GM18511 (cell line): Measurements from ENCODE around the gene VBP1.
"Not testable (repeated sequence)": the region's sequence is repeated elsewhere in the genome, so short reads cannot be mapped to it uniquely, and the experiment has no call there.

Source experiments
- ATAC-seq: cut with Tn5 transposase; IDR thresholded peaks from one replicate; pipeline ENCODE4 v1.9.1; 2021; ENCODE audit warnings: mild to moderate bottlenecking, moderate library complexity; ENCODE audit not compliant: unreplicated experiment

VBP1 gene

GRCh38 chrX:155216179-155216939, at the start of gene VBP1:
VBP1 (plus strand) TSS chrX:155216460; CDS start chrX:155216483, 23 bp downstream.
- ATAC-seq, result peak; percentile 95

- ATAC-seq, result no peak
These were observed 46.4 kb upstream of the VBP1 start for GRCh38 chrX:155169881-155170280.

- ATAC-seq, result no peak
These were observed 36.8 kb upstream of the VBP1 start for GRCh38 chrX:155179346-155179997.

GRCh38 chrX:155188786-155189185, 27.5 kb upstream of the VBP1 start:
- ATAC-seq, result no peak

- ATAC-seq, result no peak
These were observed 5.1 kb upstream of the VBP1 start for GRCh38 chrX:155211208-155211607.

- ATAC-seq, result no peak
These were observed 2.5 kb upstream of the VBP1 start for GRCh38 chrX:155213731-155214130.

GRCh38 chrX:155215443-155216178, 649 bp upstream of the VBP1 start:
- ATAC-seq, result peak; percentile 54

- no peak for ATAC-seq
These were observed 730 bp downstream of the VBP1 start for GRCh38 chrX:155216940-155217440.

- ATAC-seq, result no peak
These were observed 2.5 kb downstream of the VBP1 start for GRCh38 chrX:155218777-155219176.

GRCh38 chrX:155221351-155221750, 5.1 kb downstream of the VBP1 start:
- ATAC-seq, result no peak

GRCh38 chrX:155223746-155224145, 7.5 kb downstream of the VBP1 start:
- ATAC-seq, result not testable (repeated sequence)

- ATAC-seq, result no peak
These were observed 9.5 kb downstream of the VBP1 start for GRCh38 chrX:155225774-155226173.

- ATAC-seq, result peak; percentile 87
These were observed 14.9 kb downstream of the VBP1 start for GRCh38 chrX:155231163-155231562.

- ATAC-seq, result no peak
These were observed 19.6 kb downstream of the VBP1 start for GRCh38 chrX:155235891-155236290.

GRCh38 chrX:155237719-155238118, 21.5 kb downstream of the VBP1 start:
- no peak for ATAC-seq

- ATAC-seq, result no peak
These were observed 26.0 kb downstream of the VBP1 start for GRCh38 chrX:155242300-155242699.

GRCh38 chrX:155246748-155247147, 30.5 kb downstream of the VBP1 start:
- ATAC-seq, result no peak

- no peak for ATAC-seq
These were observed 31.2 kb downstream of the VBP1 start for GRCh38 chrX:155247497-155247896.

GRCh38 chrX:155251391-155251790, 35.1 kb downstream of the VBP1 start:
- no peak for ATAC-seq

GRCh38 chrX:155259752-155260151, 43.5 kb downstream of the VBP1 start:
- no peak for ATAC-seq

GRCh38 chrX:155262970-155263754, 46.9 kb downstream of the VBP1 start:
- peak; percentile 30 for ATAC-seq
